Loucy (cell line): ENCODE results near the gene BORCS6.

Experiments used
- H2AFZ ChIP-seq: fragments of 200-600 bp; sonication (generic); 2 replicates; pipeline ENCODE4 v1.6.0; 2016; ENCODE audit warnings: antibody characterized with exemption, mild to moderate bottlenecking, low read length, moderate library complexity
- H3F3A ChIP-seq: fragments of 200-600 bp; 2 replicates; pipeline ENCODE4 v1.6.0; 2016; ENCODE audit warnings: antibody characterized with exemption, low read depth, mild to moderate bottlenecking
- H3K27me3 ChIP-seq: fragments of 200-600 bp; sonication (generic); 2 replicates; pipeline ENCODE4 v1.6.1; 2014; ENCODE audit warnings: low read length, mild to moderate bottlenecking; ENCODE audit not compliant: insufficient read depth, poor library complexity, severe bottlenecking
- H3K36me3 ChIP-seq: fragments of 200-600 bp; sonication (generic); 2 replicates; pipeline ENCODE4 v1.6.1; 2016; ENCODE audit warnings: low read length; ENCODE audit not compliant: insufficient read depth
- H3K4me1 ChIP-seq: fragments of 200-600 bp; sonication (generic); 2 replicates; pipeline ENCODE4 v1.5.1; 2014; ENCODE audit warnings: low read length, mild to moderate bottlenecking; ENCODE audit not compliant: insufficient read depth, poor library complexity, severe bottlenecking
- H3K4me2 ChIP-seq: fragments of 200-600 bp; sonication (generic); 2 replicates; pipeline ENCODE4 v1.6.0; 2014; ENCODE audit warnings: antibody characterized with exemption, low read length, low read depth, mild to moderate bottlenecking; ENCODE audit not compliant: poor library complexity, severe bottlenecking
- H3K4me3 ChIP-seq: fragments of 200-600 bp; sonication (generic); 2 replicates; pipeline ENCODE4 v1.5.1; 2014; ENCODE audit warnings: low read length, mild to moderate bottlenecking, mixed read lengths; ENCODE audit not compliant: poor library complexity, severe bottlenecking
- H3K79me2 ChIP-seq: fragments of 200-600 bp; sonication (generic); 2 replicates; pipeline ENCODE4 v1.6.1; 2014; ENCODE audit warnings: low read length; ENCODE audit not compliant: insufficient read depth
- H3K9ac ChIP-seq: fragments of 200-600 bp; sonication (generic); 2 replicates; pipeline ENCODE4 v1.6.0; 2014; ENCODE audit warnings: mild to moderate bottlenecking, low read depth, low read length, moderate library complexity; ENCODE audit not compliant: poor library complexity, severe bottlenecking
- H3K9me2 ChIP-seq: fragments of 200-600 bp; sonication (generic); replicated peaks from 2 replicates; pipeline ENCODE4 v1.6.1; 2016; ENCODE audit warnings: low read depth, low read length, mixed read lengths
- H3K9me3 ChIP-seq: fragments of 200-600 bp; sonication (generic); 2 replicates; pipeline ENCODE4 v1.6.1; 2014; ENCODE audit warnings: mild to moderate bottlenecking, antibody characterized with exemption, low read length, low read depth; ENCODE audit not compliant: insufficient read depth
- H4K20me1 ChIP-seq: fragments of 200-600 bp; sonication (generic); 2 replicates; pipeline ENCODE4 v1.6.0; 2014; ENCODE audit warnings: antibody characterized with exemption, low read length, mild to moderate bottlenecking; ENCODE audit not compliant: insufficient read depth, poor library complexity, severe bottlenecking
- CTCF ChIP-seq: fragments of 200-600 bp; sonication (generic); conservative IDR thresholded peaks from 2 replicates; pipeline ENCODE4 v1.5.1; 2014; ENCODE audit warnings: mild to moderate bottlenecking, antibody characterized with exemption, low read length
- EZH2phosphoT487 ChIP-seq: fragments of 200-600 bp; IDR thresholded peaks from 2 replicates; pipeline ENCODE4 v1.6.1; 2018; ENCODE audit warnings: antibody characterized with exemption, mild to moderate bottlenecking, moderate library complexity, borderline replicate concordance

The BORCS6 gene

GRCh38 chr17:8189711-8190477 lies at the start of gene BORCS6:
TSS of gene BORCS6 (minus strand) at chr17:8190180. CDS start at chr17:8190140, 40 bp downstream.
- H3F3A ChIP-seq: peaks cover 22% of the 10 kb centered on the region
- peak within 1 kb of the TSS; percentile 99 for H3K4me2 ChIP-seq
- H2AFZ ChIP-seq: peak within 1 kb of the TSS; percentile 87
- TF ChIP-seq CTCF: 0 out of 2 replicates have a peak, but pooled peaks have one; percentile 16
- no peak for TF ChIP-seq EZH2phosphoT487
- no peaks in the 10 kb centered on the region for H3K36me3 ChIP-seq
- H3K27me3 ChIP-seq: no peaks in the 10 kb centered on the region
- peak within 1 kb of the TSS; percentile 84 for H3K4me3 ChIP-seq
- H3K79me2 ChIP-seq: peaks cover 13% of the 10 kb centered on the region; the same call in 1 of the 2 replicates
- peak within 1 kb of the TSS; percentile 87 for H3K9ac ChIP-seq
- peaks cover 38% of the 10 kb centered on the region for H3K4me1 ChIP-seq
- peaks cover 5% of the 10 kb centered on the region for H4K20me1 ChIP-seq
- H3K9me2 ChIP-seq: no peaks in the 10 kb centered on the region
- H3K9me3 ChIP-seq: no peaks in the 10 kb centered on the region

GRCh38 chr17:8237886-8238285 lies 47.9 kb upstream of the BORCS6 start:
- Histone ChIP-seq H3K79me2 (peaks cover 11% of the 10 kb centered on the region; the same call in 1 of the 2 replicates), H2AFZ (no peak overlapping the region), H4K20me1 (peaks cover 2% of the 10 kb centered on the region), H3K27me3 (no peaks in the 10 kb centered on the region), H3K4me2 (no peak overlapping the region), H3K4me3 (no peak overlapping the region), H3K9ac (no peak overlapping the region), H3K36me3 (peaks cover 63% of the 10 kb centered on the region; the same call in 1 of the 2 replicates), H3F3A (no peaks in the 10 kb centered on the region), H3K9me2 (no peaks in the 10 kb centered on the region), H3K4me1 (no peaks in the 10 kb centered on the region), H3K9me3 (no peaks in the 10 kb centered on the region)
- TF ChIP-seq CTCF: peak; percentile 40
- TF ChIP-seq EZH2phosphoT487: no peak

GRCh38 chr17:8237175-8237574 lies 47.2 kb upstream of the BORCS6 start:
- H3K36me3 ChIP-seq: peaks cover 70% of the 10 kb centered on the region; the same call in 1 of the 2 replicates

More at GRCh38 chr17:8237175-8237574, 47.2 kb upstream of the BORCS6 start:
- Histone ChIP-seq H3K4me3 (no peak overlapping the region), H3K9me2 (no peaks in the 10 kb centered on the region), H4K20me1 (no peaks in the 10 kb centered on the region), H3K79me2 (peaks cover 6% of the 10 kb centered on the region; the same call in 1 of the 2 replicates), H3K4me2 (no peak overlapping the region), H3K9ac (no peak overlapping the region), H3K4me1 (no peaks in the 10 kb centered on the region), H2AFZ (no peak overlapping the region), H3K9me3 (no peaks in the 10 kb centered on the region), H3K27me3 (no peaks in the 10 kb centered on the region), H3F3A (no peaks in the 10 kb centered on the region)
- TF ChIP-seq EZH2phosphoT487 (no peak), CTCF (no peak)
